Natural killer cell (primary cell): Measurements from ENCODE around the gene LMX1B. TPM values are rescaled to one million over a fixed set of nuclear protein-coding genes. Genes with fewer than 3 reads are reported as not detected.

Experiments
- ATAC-seq, 3 donors: fragments of 150-1000 bp in 2 of 3; fragments of 200-7000 bp in 1 of 3; cut with Tn5 transposase; 1 replicate in 1 of 3; 2 replicates in 2 of 3; pipeline ENCODE4 v1.10.0; 2021; ENCODE audit warnings: mild to moderate bottlenecking in 2 of 3, moderate library complexity in 2 of 3
- DNase-seq, 2 donors: peaks; one replicate each; pipeline versions ENCODE4 v3.0.0 to v3.0.0-alpha.2; 2013 to 2021; ENCODE audit warnings: mixed read lengths in 1 of 2
- H3K27ac ChIP-seq: one replicate; pipeline ENCODE4 v1.5.1; 2013; ENCODE audit warnings: mild to moderate bottlenecking, low read length
- H3K27me3 ChIP-seq: one replicate; pipeline ENCODE4 v1.6.1; 2013; ENCODE audit warnings: low read length; ENCODE audit not compliant: control insufficient read depth, insufficient read depth
- H3K36me3 ChIP-seq: one replicate; pipeline ENCODE4 v1.6.1; 2013; ENCODE audit warnings: low read length; ENCODE audit not compliant: control insufficient read depth, insufficient read depth
- H3K4me1 ChIP-seq: one replicate; pipeline ENCODE4 v1.6.1; 2013; ENCODE audit warnings: low read length; ENCODE audit not compliant: control insufficient read depth, insufficient read depth
- H3K4me3 ChIP-seq: one replicate; pipeline ENCODE4 v1.5.1; 2013; ENCODE audit warnings: low read length
- H3K9me3 ChIP-seq: one replicate; pipeline ENCODE4 v1.6.1; 2013; ENCODE audit warnings: low read length; ENCODE audit not compliant: control insufficient read depth, insufficient read depth
- H3K27ac Mint-ChIP-seq, 2 donors: one replicate each; pipeline ENCODE4 v1.8.0; 2022; ENCODE audit warnings: mild to moderate bottlenecking in 2 of 2, mixed read lengths in 2 of 2, moderate library complexity in 1 of 2
- H3K27me3 Mint-ChIP-seq, 2 donors: one replicate each; pipeline ENCODE4 v1.8.0; 2022; ENCODE audit warnings: low read depth in 2 of 2, mixed read lengths in 2 of 2
- H3K36me3 Mint-ChIP-seq: one replicate; pipeline ENCODE4 v1.8.0; 2022; ENCODE audit warnings: mixed read lengths
- H3K4me1 Mint-ChIP-seq, 2 donors: one replicate each; pipeline ENCODE4 v1.8.0; 2022; ENCODE audit warnings: mixed read lengths in 2 of 2
- H3K4me3 Mint-ChIP-seq: one replicate; pipeline ENCODE4 v1.8.0; 2022; ENCODE audit warnings: mild to moderate bottlenecking, moderate library complexity, mixed read lengths
- H3K9me3 Mint-ChIP-seq, 2 donors: one replicate each; pipeline ENCODE4 v1.8.0; 2022; ENCODE audit warnings: mixed read lengths in 2 of 2
- CTCF ChIP-seq: fragments of 200-600 bp; IDR thresholded peaks from one replicate; pipeline ENCODE4 v1.8.0; 2022; ENCODE audit warnings: antibody characterized with exemption
- WGBS: methylation state at CpG from one replicate; pipeline ENCODE4 v1.1.7; 2013; ENCODE audit warnings: missing lambda C conversion rate; ENCODE audit not compliant: insufficient coverage; 5-methylcytosine and 5-hydroxymethylcytosine counted together
- intact Hi-C: fragments of 100-400 bp; cut with micrococcal nuclease; formaldehyde crosslinking; loops from one replicate; pipeline ENCODE4 v1.14.2; 2022
- total RNA-seq, 4 donors: library from RNA; stranded (reverse); fragments of 120-200 nt in 1 of 4; gene quantifications; one replicate each; pipeline versions ENCODE4 v1.2.3 to v1.2.4, GENCODE V29; 2013 to 2022

LMX1B gene
- total RNA-seq, 3 donors from 2014 or later (not counting 1 experiment from before 2014, with no cell fraction given), result not detected

- Mint-ChIP-seq H3K27ac (no peak overlapping the region), H3K4me1 (no peaks in the 10 kb centered on the region), H3K4me3 (no peak overlapping the region), H3K27me3 (peaks cover 32% of the 10 kb centered on the region in 2 donors), H3K36me3 (no peaks in the 10 kb centered on the region), H3K9me3 (no peaks in the 10 kb centered on the region)
- ATAC-seq (no peak), DNase-seq (no peak)
- Histone ChIP-seq H3K27ac (no peak overlapping the region), H3K4me3 (no peak overlapping the region), H3K27me3 (peaks cover 6% of the 10 kb centered on the region), H3K36me3 (no peaks in the 10 kb centered on the region), H3K4me1 (no peaks in the 10 kb centered on the region), H3K9me3 (no peaks in the 10 kb centered on the region)
- no peak for TF ChIP-seq CTCF
- 86% methylated on average over 14 of the region's 14 CpGs for WGBS
- intact Hi-C loops, result no loop called here
Observed at GRCh38 chr9:126586236-126586635, 27.5 kb upstream of the LMX1B start.

- no peak for DNase-seq
- peaks cover 26 to 44% of the 10 kb centered on the region in 2 donors for H3K27me3 Mint-ChIP-seq
- no peak for TF ChIP-seq CTCF
- Histone ChIP-seq H3K9me3 (no peaks in the 10 kb centered on the region), H3K4me3 (no peak overlapping the region), H3K4me1 (no peaks in the 10 kb centered on the region), H3K27ac (no peak overlapping the region), H3K27me3 (peaks cover 7% of the 10 kb centered on the region), H3K36me3 (no peaks in the 10 kb centered on the region)
- intact Hi-C loops, result no loop called here
- H3K36me3 Mint-ChIP-seq, result no peaks in the 10 kb centered on the region
- no peak for ATAC-seq
- no peak overlapping the region for H3K27ac Mint-ChIP-seq
- no peaks in the 10 kb centered on the region for H3K9me3 Mint-ChIP-seq
- no peak overlapping the region for H3K4me3 Mint-ChIP-seq
- no peaks in the 10 kb centered on the region for H3K4me1 Mint-ChIP-seq
- WGBS, result 78% methylated on average over 17 of the region's 20 CpGs
Observed at GRCh38 chr9:126587187-126588185, 26.2 kb upstream of the LMX1B start.

- Histone ChIP-seq H3K9me3 (no peaks in the 10 kb centered on the region), H3K4me1 (no peaks in the 10 kb centered on the region), H3K27ac (no peak overlapping the region), H3K27me3 (peaks cover 9% of the 10 kb centered on the region), H3K4me3 (no peak overlapping the region), H3K36me3 (no peaks in the 10 kb centered on the region)
- H3K27me3 Mint-ChIP-seq, result peaks cover 22 to 49% of the 10 kb centered on the region in 2 donors
- H3K9me3 Mint-ChIP-seq, result no peaks in the 10 kb centered on the region
- no peak for DNase-seq
- TF ChIP-seq CTCF, result no peak
- intact Hi-C loops, result no loop called here
- H3K27ac Mint-ChIP-seq, result no peak overlapping the region
- no peak for ATAC-seq
- WGBS, result 82% methylated on average over 10 of the region's 10 CpGs
- no peak overlapping the region for H3K4me3 Mint-ChIP-seq
- no peaks in the 10 kb centered on the region for H3K4me1 Mint-ChIP-seq
- H3K36me3 Mint-ChIP-seq, result no peaks in the 10 kb centered on the region
Observed at GRCh38 chr9:126588491-126589168, 25.1 kb upstream of the LMX1B start.
